IPS-20b (cell line): ENCODE data around the gene DNAI4.

ENCODE experiments used
- H3K27ac ChIP-seq: one replicate; pipeline ENCODE4 v1.5.1; 2013; ENCODE audit warnings: low read length
- H3K27me3 ChIP-seq: 2 replicates; pipeline ENCODE4 v1.6.1; 2013; ENCODE audit warnings: mild to moderate bottlenecking, low read length, inconsistent platforms; ENCODE audit not compliant: insufficient read depth
- H3K36me3 ChIP-seq: 2 replicates; pipeline ENCODE4 v1.6.1; 2013; ENCODE audit warnings: low read depth, mild to moderate bottlenecking, inconsistent platforms, low read length, moderate library complexity; ENCODE audit not compliant: insufficient read depth
- H3K4me1 ChIP-seq: 2 replicates; pipeline ENCODE4 v1.6.1; 2013; ENCODE audit warnings: mild to moderate bottlenecking, control low read depth, inconsistent platforms, low read length, moderate library complexity; ENCODE audit not compliant: insufficient read depth
- H3K4me3 ChIP-seq: 2 replicates; pipeline ENCODE4 v1.5.1; 2013; ENCODE audit warnings: mild to moderate bottlenecking, low read length, inconsistent platforms
- H3K9ac ChIP-seq: 2 replicates; pipeline ENCODE4 v1.6.1; 2013; ENCODE audit warnings: low read depth, mild to moderate bottlenecking, inconsistent platforms, low read length, moderate library complexity
- H3K9me3 ChIP-seq: 2 replicates; pipeline ENCODE4 v1.6.1; 2013; ENCODE audit warnings: mild to moderate bottlenecking, low read depth, low read length, inconsistent platforms; ENCODE audit not compliant: insufficient read depth

DNAI4 gene

DNA sequence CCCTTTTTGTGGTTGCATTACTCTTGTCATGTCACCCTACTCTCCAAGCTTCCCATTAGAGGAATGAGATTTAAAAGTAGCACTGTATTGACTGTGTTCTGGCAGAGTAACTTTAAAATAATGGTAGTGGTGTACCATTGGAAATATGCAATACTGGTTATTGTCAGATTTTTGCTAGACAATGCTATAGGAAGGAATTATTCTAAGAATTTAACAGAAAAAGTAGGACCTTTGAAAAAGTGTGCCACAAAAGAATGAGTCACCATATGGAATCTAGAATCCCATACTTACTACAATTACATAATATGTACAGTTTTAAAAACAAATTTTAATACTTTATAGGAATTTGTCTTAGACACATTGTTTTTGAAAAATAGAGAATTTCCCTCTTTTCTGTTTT is 14.0 kb upstream of the DNAI4 start:
- Histone ChIP-seq H3K9ac (0 out of 2 replicates have a peak overlapping the region, but pooled peaks have one; percentile 16), H3K27ac (no peak overlapping the region), H3K4me1 (peaks cover 14% of the 10 kb centered on the region; the same call in 1 of the 2 replicates), H3K4me3 (no peak overlapping the region), H3K9me3 (no peaks in the 10 kb centered on the region), H3K27me3 (no peaks in the 10 kb centered on the region), H3K36me3 (peaks cover 13% of the 10 kb centered on the region; the same call in 1 of the 2 replicates)

DNA sequence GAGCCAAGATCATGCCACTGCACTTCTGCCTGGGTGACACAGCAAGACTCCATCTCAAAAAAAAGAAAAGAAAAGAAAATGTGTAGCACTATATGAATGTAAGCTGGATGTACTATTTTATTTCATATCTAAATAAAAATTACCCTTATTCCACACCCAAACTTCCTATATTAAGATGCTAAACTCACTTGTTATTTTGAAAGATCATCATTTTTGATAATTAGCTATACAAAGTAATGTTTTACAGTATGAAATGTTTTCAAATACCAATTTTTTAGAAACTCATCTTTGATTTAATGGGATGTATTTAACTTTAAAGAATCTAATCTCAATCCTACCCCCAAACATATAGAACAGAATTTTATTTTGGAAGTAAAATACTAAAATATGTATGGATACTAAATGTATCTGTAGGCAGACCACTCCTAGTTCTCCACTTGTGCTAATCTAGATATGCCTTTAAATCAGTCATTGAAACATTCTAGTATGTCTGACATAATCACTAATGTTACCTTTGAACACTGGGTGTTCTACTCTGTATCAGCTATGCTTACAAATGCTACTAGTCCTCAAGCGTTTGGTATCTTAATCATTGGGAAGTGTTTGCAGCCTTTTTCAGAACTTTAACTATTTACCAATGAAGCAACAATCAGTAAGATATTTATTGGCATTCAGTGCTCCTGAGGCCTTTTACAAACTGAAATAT is 13.0 kb upstream of the DNAI4 start:
- Histone ChIP-seq H3K27me3 (no peaks in the 10 kb centered on the region), H3K27ac (no peak overlapping the region), H3K4me1 (peaks cover 14% of the 10 kb centered on the region; the same call in 1 of the 2 replicates), H3K36me3 (peaks cover 13% of the 10 kb centered on the region; the same call in 1 of the 2 replicates), H3K4me3 (no peak overlapping the region), H3K9ac (no peak overlapping the region), H3K9me3 (no peaks in the 10 kb centered on the region)

DNA sequence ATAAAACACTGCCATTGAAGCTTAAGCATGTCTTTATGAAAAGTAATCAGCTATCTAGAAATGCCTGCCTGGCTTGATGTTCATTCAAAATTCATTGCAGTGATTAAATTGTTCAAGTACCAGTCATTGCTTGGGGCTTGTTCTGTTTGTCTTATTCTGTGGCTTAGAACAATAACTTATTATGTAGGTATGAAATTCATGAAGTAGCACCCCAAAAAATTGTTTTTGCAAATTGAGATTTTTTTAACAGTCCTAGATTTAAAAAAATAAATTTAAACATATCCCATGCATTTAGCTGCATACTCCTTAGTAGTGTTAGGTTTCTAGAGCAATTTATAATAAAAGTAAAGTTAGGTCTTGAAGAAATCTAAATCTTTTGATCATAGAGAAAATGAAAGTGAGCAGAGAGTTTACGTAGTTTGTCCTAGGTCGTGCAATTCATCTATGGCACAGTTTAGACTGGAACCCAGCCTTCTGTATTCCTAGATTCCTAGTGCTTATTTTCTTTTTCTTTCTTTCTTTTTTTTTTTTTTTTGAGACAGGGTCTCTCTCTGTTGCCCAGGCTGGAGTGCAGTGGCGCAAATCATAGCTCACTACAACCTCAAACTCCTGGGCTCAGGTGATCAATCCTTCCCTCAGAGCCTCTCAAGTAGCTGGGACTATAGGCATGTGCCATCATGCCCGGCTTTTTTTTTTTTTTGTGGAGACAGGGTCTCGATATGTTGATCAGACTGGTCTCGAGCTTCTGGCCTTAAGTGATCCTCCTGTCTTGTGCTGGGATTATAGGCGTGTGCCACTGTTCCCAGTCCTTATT is 9.4 kb upstream of the DNAI4 start:
- no peak overlapping the region for H3K4me3 ChIP-seq
- no peaks in the 10 kb centered on the region for H3K36me3 ChIP-seq
- no peaks in the 10 kb centered on the region for H3K9me3 ChIP-seq
- no peak overlapping the region for H3K27ac ChIP-seq
- H3K9ac ChIP-seq = no peak overlapping the region
- no peaks in the 10 kb centered on the region for H3K27me3 ChIP-seq
- H3K4me1 ChIP-seq = peaks cover 18% of the 10 kb centered on the region; the same call in 1 of the 2 replicates

DNA sequence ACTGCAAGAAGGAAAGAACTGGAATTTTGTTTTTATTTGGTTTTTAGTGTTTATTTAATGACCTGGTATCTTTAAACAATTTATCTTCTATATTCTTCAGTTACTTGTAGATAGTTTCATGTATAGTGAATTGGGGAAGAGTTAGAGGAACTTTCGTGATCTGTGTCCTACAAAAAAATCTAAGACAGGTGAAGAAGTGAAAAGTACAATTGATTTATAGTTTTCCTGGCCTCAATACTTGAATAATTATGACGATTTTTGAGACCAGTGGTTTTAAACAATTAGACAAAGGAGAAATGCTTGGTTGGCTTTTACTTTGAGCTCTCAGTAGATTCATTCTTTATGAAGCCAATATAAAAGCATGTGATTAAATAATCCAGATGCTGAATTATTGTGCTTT is 7.6 kb upstream of the DNAI4 start:
- no peak overlapping the region for H3K27ac ChIP-seq

DNA sequence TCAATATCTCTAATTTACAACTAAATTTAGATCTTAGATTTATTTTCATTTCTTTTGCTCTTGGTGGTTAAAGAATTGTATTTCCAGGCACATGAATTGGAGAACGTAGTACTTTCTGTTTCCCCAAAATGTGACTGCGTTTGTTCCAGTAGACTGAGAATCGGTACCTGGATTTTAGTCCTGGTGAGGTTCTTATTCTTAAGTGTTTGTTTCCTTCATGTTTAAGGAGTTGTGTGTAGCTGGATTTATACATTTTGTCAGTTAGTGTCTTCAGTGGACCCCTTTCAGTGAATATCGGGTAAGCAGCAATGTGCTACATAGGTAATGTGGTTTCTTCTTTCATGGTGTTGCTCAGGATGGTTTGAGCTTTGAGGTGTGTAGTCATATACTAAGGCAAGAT is 6.9 kb upstream of the DNAI4 start:
- Histone ChIP-seq H3K4me3 (peak overlapping the region; percentile 99), H3K9me3 (no peaks in the 10 kb centered on the region), H3K27ac (peak overlapping the region; percentile 68), H3K4me1 (peaks cover 14% of the 10 kb centered on the region; the same call in 1 of the 2 replicates), H3K36me3 (no peaks in the 10 kb centered on the region), H3K9ac (peak overlapping the region; percentile 97), H3K27me3 (no peaks in the 10 kb centered on the region)

More for the DNA sequence above, 7.6 kb upstream of the DNAI4 start:
- H3K9ac ChIP-seq = peak overlapping the region; percentile 58; the same call in 1 of the 2 replicates
- no peaks in the 10 kb centered on the region for H3K36me3 ChIP-seq
- no peaks in the 10 kb centered on the region for H3K9me3 ChIP-seq
- no peaks in the 10 kb centered on the region for H3K27me3 ChIP-seq
- peak overlapping the region; percentile 99 for H3K4me3 ChIP-seq
- H3K4me1 ChIP-seq = peaks cover 14% of the 10 kb centered on the region; the same call in 1 of the 2 replicates

DNA sequence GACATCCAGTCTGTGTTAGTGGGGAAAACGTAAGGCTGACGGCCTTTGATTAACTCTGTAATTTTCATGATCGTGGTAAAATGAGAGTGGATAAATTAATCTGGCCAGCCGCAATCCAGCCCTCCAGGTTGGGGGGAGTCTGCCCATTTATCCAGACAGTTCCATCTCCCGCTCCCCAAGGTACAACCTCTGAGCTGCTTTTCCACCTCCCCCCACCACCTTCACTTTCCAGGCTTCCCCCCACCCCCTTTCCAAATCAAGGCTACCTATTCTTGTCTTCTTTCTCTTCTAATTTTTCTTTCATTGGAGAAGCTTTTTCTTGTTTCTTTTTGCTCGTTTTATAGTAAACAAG is 6.1 kb upstream of the DNAI4 start:
- Histone ChIP-seq H3K36me3 (no peaks in the 10 kb centered on the region), H3K27ac (peak overlapping the region; percentile 68), H3K9ac (peak overlapping the region; percentile 97), H3K27me3 (no peaks in the 10 kb centered on the region), H3K4me1 (peaks cover 18% of the 10 kb centered on the region; the same call in 1 of the 2 replicates), H3K4me3 (peak overlapping the region; percentile 99), H3K9me3 (no peaks in the 10 kb centered on the region)

DNA sequence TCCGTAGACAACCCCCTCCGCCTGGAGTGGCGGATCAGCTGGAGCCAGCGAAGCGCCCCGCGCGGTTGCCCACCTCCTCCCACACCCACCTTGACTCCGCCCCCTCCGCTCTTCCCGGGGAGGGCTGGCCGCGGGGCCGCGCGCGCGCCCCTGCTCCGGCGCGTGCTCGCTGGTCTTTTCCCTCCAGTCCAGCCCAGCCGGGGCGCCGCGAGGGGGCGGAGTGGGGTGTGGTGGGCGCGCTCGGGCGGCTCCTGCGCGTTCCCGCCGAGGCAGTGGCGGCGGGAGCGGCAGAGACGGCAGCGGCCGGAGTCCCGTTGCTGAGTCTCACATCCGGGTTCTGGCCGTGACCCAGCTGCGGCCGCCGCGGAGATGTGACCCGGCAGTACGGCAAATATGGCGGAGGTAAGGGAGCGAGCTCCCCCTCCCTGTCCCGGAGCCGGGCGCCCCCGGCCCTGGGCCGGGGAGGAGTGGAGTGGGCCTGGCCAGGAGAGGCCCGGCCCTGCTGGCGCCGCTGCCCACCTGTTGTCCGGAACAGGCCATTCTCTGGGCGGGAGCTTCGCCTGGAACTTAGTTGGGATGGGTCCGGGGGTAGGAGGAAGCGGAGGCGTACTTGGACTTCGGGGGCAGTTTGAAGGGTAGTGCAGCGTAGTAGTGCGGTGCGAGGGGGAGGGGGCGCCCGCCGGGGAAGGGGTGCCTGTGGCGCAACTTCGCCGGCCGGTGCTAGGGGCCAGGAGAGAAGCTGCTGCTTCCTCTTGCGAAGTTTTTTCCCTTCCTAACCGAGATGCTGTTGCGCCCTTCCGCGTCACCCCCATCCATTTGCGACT is 5.6 kb upstream of the DNAI4 start:
- peak overlapping the region; percentile 99 for H3K4me3 ChIP-seq
- H3K9me3 ChIP-seq = no peaks in the 10 kb centered on the region
- H3K27ac ChIP-seq = peak overlapping the region; percentile 68
- H3K36me3 ChIP-seq = no peaks in the 10 kb centered on the region
- peaks cover 18% of the 10 kb centered on the region; the same call in 1 of the 2 replicates for H3K4me1 ChIP-seq
- H3K9ac ChIP-seq = peak overlapping the region; percentile 97
- H3K27me3 ChIP-seq = no peaks in the 10 kb centered on the region

DNA sequence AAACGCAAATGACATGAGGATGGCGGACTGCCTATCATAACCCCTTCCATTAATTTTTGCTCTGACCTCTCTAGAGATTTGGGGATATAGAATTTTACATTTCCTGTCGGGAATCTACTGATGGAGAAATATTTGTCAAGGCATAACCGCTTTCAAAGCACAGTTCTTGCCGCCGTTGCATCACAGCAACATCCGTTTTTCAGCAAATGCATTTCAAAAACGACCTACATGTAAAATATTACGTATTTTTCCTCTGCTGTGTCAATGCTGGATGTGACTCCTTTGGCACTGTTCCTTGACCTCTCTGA is 5.0 kb upstream of the DNAI4 start:
- no peaks in the 10 kb centered on the region for H3K9me3 ChIP-seq
- no peaks in the 10 kb centered on the region for H3K27me3 ChIP-seq
- H3K4me1 ChIP-seq = peaks cover 15% of the 10 kb centered on the region; the same call in 1 of the 2 replicates
- H3K36me3 ChIP-seq = no peaks in the 10 kb centered on the region
- peak overlapping the region; percentile 99 for H3K4me3 ChIP-seq
- no peak overlapping the region for H3K27ac ChIP-seq
- H3K9ac ChIP-seq = no peak overlapping the region

DNA sequence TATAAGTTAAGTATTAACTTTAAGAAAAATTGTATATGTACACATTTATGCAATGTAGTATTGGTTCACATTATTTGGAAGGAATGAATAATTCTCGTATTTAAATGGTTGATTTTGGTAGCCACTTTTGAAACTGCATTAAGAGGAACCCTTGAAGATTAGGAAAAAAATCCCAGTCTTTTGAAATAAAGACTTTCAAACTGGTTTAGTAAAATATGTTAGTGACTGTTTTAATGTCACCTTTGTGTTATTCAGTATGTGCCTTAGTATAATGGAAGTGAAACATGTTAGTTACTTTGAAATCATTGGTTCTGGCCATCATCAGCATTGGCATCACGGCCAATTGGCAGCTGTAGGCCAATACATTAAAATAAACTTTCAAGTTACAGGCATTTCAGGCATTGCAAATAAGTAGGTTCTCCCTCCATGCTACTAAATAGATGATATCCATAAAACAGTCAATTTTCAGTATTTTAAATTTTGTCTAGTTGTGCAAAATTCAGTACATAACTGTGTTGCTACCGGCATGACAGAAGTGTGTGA is 4.6 kb upstream of the DNAI4 start:
- Histone ChIP-seq H3K4me3 (peak overlapping the region; percentile 99; the same call in 1 of the 2 replicates), H3K9ac (no peak overlapping the region), H3K27ac (no peak overlapping the region), H3K36me3 (no peaks in the 10 kb centered on the region), H3K4me1 (peaks cover 15% of the 10 kb centered on the region; the same call in 1 of the 2 replicates), H3K9me3 (no peaks in the 10 kb centered on the region), H3K27me3 (no peaks in the 10 kb centered on the region)

DNA sequence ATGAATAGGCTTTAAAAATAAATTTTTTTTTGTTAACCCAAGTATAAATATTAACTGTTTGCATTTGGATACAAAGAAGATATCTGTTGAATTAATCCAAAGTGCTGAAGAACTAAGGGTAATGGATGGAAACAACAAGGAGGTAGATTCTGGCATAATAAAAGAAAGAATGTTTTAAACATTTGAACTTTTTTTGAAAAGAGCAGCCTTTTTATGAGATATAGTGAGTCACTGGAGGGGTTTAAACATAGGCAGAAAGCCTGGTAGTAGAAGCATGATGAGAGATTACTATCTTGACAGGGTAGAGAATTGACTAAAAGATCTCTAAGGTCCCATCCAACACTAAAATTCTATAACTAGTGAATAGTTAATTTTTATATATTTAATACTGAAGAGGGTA is 2.9 kb upstream of the DNAI4 start:
- no peaks in the 10 kb centered on the region for H3K27me3 ChIP-seq
- H3K36me3 ChIP-seq = no peaks in the 10 kb centered on the region
- no peak overlapping the region for H3K9ac ChIP-seq
- no peaks in the 10 kb centered on the region for H3K9me3 ChIP-seq
- H3K4me3 ChIP-seq = no peak overlapping the region
- H3K27ac ChIP-seq = no peak overlapping the region
- peaks cover 20% of the 10 kb centered on the region; the same call in 1 of the 2 replicates for H3K4me1 ChIP-seq

DNA sequence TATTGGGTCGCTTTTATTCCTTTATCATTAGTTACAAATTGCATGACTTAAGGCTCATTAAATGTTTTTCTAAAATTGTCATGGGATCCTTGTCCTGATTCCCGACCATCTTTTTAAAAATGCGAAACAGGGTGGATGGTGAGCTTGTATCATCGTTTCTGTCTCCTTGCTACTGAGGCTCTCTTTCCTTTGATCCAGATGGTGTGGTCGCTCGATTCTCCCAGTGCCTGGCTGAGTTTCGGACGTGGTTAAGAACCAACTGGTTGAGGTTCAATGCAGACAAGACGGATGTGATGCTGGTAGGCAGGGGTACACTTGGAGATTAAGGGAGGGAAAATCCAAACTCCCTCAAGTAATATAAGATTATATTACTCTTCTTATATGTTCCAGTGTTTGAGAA is 1.3 kb upstream of the DNAI4 start:
- H3K4me1 ChIP-seq = peaks cover 12% of the 10 kb centered on the region; the same call in 1 of the 2 replicates
- H3K27ac ChIP-seq = no peak overlapping the region
- H3K4me3 ChIP-seq = peak overlapping the region; percentile 77
- H3K27me3 ChIP-seq = no peaks in the 10 kb centered on the region
- peak overlapping the region; percentile 77; the same call in 1 of the 2 replicates for H3K9ac ChIP-seq
- H3K36me3 ChIP-seq = no peaks in the 10 kb centered on the region
- H3K9me3 ChIP-seq = no peaks in the 10 kb centered on the region
